IPS DF 4.7 (cell line): ENCODE results near the gene ANO8.

Source experiments
- DNase-seq: peaks from one replicate; pipeline ENCODE4 v3.0.0-alpha.2; 2013; ENCODE audit warnings: low spot score; ENCODE audit errors: extremely low read depth

Gene ANO8

DNA sequence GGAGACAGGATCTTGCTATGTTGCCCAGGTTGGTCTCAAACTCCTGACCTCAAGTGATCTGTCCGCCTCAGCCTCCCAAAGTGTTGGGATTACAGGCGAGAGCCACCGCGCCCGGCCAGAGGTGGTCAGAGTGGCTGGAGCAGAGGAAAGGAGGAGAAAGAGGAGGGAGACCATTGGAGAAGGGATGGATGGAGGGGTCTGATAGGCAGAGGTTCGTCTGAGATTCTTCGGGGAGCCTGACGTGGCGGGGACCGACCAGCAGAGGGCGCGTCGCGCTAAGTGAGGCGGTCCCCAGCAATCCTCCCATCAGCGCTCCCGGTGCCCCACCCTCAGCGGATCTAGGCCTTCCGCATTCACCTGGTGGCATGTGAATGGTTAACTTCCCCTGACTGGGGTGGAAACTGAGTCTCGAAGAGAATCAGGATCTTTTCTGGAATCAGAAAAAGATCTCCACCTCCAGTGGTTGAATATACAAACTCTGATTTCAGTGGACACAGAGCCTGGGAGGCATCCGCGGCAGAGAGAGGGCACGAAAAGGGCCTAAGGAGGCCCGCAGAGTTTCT is 11.5 kb upstream of the ANO8 start:
- no peak for DNase-seq

DNA sequence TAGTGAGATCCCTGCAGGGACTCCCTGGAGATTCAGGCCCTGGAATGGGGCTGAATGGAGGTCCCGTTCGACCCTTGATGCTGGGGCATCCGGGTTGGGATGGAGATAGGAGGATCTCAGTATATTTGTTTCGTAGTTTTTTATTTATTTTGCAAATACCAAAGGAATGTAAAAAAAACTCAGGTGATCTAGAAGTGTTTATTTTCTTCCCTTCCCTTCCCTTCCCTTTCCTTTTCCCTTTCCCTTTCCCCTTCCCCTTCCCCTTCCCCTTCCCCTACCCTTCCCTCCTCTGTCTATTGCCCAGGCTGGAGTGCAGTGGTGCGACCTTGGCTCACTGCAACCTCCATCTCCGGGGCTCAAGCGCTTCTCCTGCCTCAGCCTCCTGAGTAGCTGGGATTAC is 7.2 kb upstream of the ANO8 start:
- no peak for DNase-seq

DNA sequence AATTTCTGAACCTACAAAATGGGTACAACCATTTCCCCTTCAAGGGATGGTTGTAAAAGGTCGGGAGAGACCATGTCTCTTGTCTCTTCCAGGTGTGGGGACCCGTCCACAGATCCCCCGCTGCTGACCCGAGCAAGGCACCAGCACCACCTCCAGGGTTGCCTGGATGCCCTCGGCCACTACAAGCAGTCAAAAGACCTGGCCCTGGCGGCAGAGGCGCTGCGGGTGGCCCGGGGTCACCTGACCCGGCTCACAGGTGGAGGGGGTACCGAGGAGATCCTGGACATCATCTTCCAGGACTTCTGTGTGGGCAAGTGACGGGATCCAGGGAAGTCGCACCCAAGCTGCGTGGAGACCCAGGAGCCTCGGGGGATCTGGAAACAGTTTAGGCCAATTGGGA is 6.7 kb upstream of the ANO8 start:
- no peak for DNase-seq

DNA sequence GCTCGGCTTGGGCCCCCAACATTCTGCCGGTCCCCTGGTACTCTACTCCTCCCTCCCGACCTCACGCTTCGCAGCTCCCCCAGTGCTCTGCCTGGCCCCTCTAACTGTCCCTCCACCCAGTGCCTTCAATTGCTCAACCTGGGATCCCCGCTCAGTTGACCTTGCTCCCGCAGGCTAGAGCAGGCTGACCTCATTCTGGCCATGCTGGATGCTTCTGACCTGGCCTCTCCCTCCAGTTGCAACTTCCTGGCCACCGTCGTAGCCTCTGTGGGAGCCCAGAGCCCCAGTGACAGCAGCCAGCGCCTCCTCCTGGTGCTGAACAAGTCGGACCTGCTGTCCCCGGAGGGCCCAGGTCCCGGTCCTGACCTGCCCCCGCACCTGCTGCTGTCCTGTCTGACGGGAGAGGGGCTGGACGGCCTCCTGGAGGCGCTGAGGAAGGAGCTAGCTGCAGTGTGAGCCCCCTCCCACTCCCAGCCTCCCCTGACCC is 6.3 kb upstream of the ANO8 start:
- no peak for DNase-seq

DNA sequence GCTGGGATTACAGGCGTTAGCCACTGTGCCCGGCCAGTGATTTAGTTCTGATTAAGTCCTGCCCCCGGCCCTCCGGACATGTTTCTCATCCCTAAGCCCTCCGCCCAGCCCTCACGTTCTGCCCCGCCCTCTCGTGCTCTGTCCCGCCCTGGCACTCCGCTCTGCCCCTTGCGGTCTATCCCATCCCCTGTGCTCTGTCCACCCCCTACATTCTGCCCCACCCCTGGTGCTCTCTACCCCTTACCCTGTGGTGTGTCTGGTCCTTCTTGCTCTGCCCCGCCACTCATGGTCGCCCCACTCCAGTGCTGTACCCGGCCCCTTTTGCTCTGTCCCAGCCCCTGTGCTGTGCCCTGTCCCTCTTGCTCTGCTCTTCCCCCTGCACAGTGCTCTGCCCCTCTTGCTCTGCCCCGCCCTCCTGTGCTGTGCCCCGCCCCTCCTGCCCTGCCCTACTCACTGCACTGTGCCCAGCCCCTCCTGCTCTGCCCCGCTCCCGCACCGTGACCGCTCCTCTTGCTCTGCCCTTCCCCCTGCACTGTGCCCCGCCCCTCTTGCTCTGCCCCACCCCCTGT is 5.7 kb upstream of the ANO8 start:
- DNase-seq = no peak

DNA sequence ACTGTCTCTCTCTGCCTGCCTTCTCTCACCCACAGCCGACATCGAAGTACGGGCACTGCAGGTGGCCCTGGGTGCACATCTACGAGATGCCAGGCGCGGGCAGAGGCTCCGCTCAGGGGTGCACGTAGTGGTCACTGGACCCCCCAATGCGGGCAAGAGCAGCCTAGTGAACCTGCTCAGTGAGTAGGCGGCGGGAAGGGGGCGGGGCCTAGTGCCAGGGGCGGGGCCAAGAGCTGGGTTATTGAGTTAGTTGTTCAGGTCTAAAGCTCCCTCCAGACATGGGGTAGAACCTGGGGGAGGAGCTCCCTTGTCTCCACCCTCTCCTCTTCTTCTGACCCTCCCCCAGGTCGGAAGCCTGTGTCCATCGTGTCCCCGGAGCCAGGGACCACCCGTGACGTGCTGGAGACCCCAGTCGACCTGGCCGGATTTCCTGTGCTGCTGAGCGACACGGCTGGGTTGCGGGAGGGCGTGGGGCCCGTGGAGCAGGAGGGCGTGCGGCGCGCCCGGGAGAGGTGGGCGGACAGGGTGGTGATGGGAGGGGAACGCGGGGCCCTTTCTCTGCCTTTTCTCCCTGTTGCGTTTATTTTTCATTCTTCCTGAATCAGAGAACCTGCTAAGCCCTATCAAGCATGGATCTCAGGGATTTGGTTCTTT is 4.6 kb upstream of the ANO8 start:
- no peak for DNase-seq

DNA sequence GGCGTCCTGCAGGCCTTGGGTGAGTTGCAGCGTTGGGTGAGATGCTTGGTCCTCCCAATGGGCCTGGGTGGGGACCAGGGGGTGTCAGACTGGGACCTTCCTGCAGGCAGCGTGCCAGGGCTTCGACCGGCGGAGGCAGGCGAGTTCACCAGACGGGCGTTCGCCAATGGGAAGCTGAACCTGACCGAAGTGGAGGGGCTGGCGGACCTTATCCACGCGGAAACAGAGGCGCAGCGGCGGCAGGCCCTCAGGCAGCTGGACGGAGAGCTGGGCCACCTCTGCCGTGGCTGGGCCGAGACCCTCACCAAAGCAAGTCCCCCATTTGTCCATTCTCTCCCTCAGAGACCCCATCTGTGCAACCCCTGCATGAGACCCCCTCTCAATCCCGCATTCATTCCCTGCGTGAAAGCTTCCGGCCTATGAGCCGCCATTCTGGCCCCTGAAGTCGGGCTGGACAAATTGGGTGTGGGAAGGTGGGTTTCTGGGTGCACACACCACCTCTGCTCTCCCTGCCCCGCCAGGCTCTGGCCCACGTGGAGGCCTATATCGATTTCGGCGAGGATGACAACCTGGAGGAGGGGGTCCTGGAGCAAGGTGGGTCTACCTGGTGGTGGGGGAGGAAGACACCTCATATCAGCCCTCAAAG is 3.9 kb upstream of the ANO8 start:
- no peak for DNase-seq

DNA sequence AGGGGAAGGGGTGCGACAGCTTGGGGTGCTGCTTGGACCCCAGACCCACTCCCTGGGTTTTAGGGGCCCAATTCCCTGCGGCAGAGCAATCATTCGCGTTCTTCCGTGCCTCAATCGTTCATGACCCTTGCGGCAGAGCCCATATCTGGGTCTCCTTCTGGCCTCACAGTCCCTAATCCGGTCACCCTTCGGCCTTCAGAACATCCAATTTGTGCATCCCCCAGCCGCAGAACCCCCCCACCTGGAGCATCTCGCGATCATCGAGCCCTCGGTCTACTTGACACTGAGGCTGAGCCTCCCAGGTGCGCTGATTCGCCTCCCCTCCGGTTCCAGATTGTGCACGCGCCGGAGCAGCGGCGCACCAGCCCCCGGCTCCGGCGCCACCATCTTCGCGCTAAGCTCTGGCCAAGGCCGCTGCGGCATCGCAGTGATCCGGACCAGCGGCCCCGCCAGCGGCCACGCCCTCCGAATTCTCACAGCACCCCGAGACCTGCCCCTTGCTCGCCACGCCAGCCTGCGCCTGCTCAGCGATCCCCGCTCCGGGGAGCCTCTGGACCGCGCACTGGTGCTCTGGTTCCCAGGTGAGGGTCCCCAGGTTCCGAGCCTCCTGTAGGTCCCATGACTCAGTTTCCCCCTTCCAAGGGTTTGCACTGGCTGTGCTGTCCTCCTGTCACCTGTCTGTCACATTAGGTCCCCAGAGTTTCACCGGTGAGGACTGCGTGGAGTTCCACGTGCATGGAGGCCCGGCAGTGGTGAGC is 3.2 kb upstream of the ANO8 start:
- DNase-seq = no peak

DNA sequence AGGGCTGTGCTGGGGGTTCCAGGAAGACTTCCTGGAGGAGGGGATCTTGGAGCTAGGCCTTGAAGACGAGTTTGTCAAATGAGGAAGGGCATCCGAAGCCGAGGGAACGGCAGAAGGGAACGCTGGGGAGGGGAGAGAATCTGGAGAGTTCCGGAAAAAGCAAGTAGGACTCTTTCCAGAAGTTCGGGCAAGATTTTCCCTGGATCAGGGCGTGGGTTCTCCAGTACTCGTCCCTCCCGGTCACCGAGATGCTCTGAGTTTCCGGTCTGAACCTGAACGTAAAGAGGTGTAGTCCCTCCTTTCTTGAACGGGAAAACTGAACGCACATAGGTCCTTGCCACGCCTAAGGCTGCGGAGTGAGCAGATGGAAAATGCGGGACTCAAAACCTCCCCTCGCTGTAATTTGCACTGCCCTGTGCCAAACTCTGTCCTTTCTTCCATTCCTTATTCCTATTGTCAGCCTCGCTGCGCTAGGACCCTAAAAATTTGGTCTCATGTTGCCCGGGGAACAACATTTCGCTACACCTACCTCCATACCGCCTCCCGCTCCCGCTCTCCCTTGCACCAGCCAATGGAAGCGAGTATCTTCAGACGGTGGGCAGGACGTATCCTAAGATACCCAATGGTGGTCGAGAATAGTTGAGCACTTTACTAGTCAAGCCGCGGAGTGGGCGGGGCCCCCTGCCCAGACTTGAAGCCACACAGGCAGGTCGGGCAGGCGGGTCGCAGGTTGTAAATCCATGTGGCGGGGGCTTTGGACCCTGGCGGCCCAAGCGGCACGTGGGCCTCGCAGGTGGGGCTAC is 2.4 kb upstream of the ANO8 start, which contains the start of gene GTPBP3:
GTPBP3 (plus strand) TSS at position 682 of the 803 bp plus-strand sequence; CDS start at position 741, 59 bp downstream.
- no peak for DNase-seq

DNA sequence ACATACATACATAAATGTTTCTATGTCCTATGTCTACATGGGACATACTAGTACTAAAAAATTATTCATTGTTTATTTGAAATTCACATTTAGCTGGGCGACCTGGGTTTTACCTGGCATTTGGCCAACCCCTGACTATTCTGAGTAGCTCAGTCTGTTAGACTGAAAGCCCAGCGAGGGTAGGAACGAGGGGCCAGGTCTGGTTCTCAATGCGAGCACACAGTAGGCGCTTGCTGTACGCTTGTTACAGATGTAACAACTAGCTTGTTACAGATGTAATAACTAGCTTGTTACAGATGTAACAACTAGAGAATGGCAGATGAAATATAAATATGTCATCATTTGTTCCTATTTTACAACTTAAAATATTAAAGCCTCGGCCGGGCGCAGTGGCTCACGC is 920 bp upstream of the ANO8 start:
- no peak for DNase-seq

DNA sequence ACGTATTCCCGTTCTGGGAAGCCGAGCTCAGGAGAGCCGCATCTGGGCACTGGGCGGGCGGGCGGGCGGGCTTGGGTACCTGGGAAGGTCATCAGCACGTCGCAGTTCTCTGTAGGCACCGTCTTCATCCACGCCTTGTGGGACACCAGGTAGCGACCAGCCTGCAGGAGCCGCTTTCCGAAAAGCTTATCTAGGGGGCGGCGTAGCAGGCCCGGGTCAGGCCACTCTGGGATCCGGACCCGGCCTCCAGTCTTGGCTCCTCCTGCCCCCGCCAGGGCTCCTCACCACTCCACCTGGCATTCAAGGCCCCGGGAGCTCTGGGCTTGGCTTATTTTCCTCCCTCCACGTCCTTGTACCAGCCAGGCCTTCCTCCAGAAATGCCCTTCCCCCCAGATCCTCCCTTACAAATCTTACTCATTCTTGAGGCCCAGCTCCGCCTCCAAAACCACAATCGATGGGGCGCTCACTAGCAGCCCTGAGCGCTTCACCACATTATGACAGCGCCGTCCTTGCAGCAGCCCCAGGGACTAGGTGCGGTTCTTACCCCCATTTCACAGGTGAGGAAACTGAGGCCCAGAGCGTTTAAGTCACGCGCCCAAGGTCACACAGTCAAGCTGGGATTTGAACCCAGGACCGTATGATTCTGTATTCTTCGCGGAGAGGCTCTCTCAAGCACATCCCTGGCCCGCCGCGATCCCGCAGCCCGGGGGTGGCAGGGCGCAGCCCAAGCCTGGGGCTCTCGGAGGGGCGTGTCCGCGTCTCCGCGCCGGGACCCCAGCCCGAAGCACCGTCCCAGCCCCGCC is 843 bp downstream of the ANO8 start:
- DNase-seq = no peak

DNA sequence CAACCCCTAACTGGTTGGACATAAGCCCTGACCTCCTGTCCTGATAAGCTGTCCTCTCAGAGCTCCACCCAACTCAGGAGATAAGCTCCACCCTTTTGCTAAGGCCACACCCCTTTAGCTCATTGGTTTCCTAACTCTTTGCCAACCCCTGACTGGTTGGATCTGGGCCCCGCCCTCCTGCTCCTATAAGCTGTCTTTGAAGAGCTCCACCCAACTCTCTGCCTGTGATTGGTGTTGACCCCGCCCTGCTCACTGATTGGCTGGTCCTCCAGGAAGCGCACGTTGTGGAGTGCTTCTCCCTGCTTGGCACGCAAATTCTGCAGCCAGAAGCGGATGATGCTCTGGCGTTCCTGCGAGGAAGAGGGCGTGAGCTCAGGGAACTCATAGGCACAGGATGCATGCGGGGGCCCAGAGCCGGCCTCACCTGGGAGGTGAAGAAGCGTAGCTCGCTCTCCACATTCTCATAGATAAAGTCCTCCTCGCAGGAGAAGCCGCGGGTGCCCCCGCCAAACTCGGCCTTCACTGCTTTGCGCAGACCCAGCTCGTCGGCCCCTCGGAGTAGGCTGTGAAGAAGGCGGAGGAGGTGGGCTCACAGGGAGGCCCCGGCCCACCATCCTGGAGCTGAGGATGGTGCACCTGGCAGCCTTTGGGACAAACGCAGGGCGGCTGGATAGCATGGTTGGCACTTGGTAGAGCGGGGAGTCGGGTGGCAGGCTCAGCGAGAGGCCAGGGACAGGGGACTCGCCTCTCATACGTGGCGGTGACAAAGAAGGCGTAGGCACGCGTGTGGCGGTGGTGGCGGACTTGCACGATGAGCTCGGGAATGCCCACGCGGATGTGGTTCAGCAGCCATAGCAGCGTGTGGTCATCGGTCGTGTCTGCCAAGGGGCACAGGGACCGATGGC is 1.7 kb downstream of the ANO8 start:
- no peak for DNase-seq

DNA sequence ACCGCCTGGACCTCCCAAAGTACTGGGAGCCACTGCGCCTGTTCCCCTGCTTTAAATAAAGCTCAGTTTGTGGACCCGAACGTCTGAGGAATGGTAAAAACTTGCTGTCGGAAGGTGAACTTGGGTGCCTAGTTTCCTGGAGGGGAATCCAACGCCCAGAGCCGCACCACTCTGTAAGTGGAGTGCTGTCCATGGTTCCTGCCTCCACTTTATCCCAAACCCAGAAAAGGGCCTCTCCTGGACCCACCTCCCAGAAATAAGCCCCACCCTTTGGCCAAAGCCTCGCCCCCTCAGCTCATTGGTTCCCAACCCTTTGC is 2.3 kb downstream of the ANO8 start:
- no peak for DNase-seq

DNA sequence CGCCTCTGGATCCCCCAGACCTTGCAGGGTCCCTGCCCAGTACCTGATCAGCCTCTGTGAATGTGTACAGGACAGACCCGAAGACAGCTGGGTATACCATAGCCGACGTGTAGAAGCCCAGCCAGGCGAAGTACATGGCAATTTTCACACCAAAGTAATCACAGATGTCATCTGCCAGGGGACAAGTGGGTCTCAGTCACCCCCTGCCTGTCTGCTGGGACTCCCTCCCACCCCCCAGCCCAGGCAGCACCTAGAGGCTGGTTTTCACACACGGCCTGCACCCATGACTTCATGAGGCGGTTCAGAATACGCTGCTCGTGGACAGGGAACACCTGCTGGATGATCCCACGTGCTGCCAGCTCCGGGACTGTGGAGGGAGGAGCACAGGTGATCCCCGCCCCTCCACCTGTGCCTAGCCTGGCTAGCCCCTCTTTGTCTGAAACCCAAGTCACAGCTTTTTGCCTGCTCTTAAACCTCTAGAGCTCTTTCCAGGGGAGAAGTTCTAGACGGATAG is 3.6 kb downstream of the ANO8 start:
- DNase-seq = no peak

DNA sequence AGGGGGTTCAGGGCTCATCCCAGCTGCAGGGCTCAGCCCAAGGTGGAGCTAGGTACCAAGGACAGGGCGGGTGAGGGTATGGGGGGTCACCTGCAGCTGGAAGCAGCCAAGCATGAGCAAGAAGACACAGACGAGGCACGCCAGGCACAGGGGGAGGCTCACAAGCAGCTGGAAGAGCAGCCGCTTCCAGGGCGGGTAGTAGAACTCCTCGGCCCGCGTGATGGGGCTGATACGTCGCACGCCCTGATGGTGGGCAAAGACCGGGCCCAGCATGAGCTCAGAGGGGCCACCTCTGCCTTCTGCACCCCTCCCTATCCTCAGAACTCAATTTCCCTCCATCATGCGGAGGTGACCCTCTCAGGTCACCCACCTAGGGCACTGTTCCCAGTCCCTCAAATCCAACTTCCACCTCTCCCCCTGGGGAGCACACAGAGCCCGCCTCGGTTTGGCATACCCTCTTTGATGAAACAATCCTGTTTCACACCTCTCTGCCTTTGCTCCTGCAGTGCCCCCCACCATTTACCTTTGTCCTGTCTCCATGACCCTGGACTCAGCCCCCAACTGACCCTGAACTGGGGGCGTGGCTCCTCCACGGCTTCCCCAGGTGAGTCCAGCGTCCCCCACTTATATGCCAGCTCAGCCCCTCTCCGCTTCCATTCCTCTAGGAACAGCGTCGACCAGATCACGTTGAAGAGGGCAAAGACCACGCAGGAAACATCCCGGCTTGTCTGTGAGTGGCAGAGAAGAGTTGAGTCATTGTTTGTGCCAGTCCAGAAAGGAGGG is 4.2 kb downstream of the ANO8 start:
- DNase-seq = no peak

DNA sequence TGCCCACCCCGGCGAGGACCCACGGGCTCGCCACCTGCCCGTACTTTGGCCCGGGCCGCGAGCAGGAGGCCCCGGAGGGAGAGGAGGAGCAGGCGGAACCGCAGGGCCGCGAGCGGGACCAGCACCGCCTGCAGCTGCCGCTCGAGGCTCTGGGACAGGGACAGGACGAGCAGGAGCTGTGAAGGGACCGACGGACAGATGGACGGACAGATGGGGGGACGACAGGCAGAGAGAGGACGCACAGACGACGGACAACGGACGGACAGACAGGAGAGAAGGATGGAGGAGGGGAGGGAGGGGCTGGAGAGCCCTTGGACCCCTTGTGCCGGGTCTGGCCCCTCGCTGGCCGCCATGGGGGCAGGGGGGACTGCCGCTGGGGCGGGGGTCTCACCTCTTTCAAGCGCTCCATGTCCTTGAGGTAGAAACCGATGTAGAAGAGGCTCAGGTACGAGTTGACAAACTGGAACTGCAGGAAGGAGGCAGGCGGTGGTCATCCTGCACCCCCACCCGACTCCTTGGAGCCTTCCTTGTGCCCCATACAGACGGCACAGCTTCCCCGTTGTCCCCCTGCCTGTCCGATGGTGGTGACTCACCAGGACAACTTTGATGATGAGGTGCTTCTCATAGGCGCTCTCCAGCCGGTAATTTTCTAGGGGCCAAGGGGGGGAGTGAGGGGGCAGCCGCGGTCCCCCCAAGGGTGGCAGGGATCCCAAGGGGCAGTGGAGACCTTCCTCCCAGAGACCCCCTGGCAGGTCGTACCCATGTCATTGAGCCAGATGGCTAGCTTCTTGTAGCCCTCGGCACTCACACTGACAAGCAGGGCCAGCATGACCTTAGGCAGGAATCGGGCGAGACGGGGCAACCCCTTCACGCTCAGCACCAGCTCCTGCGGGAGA is 5.0 kb downstream of the ANO8 start:
- DNase-seq = no peak
